GM20431 (cell line): ENCODE results near the gene TPST2.

Experiments
- in situ Hi-C: fragments of 300-500 bp; cut with MseI, MboI; formaldehyde crosslinking; loops from one replicate; pipeline ENCODE4 v1.15.0; 2020; ENCODE audit warnings: low sequenced_read_pairs; ENCODE audit not compliant: unreplicated experiment

TPST2 gene

DNA sequence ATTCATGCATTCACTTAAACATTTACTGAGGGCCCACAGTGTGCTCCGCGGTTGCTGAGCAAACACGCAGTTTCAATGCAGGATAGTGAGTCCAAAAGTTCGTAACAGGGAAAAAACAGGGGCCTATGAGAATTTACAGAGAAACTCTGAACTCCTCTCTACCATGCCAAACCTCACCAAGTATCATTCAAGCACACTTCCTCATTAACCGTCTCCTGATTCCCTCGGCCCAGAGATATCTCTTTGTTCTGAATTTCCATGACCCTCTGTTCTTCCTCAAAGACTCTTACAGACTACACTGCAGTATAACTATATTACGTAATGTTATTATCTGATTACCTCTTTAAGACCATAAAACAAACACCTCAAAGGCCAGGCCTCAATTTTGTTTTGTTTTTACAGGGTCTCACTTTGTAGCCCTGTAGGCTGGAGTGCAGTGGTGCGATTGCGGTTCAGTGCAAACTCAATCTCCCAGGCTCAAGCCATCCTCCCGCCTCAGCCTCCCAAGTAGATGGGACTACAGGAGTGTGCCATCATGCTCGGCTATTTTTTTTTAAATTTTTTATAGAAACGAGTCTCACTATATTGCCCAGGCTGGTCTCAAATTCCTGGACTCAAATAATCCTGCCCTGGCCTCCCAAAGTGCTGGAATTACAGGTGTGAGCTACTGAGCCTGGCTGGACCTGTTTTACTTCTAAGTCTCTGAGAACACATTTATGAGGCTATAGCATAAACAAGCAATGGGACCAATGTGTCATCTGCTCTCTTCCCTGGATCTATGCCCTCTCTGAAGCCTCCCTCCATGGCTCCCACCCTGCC, 109.9 kb downstream of the TPST2 start:
- in situ Hi-C loops, result no loop called here

DNA sequence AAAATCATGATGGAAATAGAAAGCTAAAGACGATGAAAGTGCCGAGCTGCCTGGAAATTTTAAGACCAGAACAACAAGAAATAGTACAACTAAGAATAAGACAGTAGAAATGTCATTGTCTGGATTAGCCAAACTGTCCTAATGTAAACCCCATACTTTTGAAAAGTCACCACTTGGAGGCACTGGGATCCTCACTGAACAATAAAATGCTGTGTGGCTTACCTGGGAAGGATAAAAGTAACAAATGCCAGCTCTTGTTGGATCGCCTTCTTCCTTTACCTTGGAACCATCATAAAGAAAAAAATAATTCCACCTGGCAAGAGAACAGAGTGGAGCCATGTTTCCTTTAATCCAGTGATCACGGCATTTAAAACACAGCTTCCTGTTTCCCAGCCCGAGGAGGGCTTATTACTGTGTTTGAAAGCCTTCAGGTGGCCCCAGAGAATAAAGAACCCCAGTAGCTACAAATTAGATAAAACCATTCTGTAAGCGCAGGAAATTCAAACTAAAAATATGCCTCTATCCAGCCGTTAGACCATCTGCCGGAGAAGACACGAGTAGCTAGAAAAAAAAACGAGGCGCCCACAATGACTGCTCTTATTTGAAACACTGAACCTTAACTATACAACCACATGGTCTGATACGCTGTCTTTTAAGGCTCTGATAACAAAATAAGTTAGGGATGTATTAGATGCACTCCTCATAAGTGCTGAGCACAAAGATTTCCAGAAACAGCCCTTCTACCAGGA, 110.7 kb downstream of the TPST2 start:
- in situ Hi-C loops, result no loop called here

DNA sequence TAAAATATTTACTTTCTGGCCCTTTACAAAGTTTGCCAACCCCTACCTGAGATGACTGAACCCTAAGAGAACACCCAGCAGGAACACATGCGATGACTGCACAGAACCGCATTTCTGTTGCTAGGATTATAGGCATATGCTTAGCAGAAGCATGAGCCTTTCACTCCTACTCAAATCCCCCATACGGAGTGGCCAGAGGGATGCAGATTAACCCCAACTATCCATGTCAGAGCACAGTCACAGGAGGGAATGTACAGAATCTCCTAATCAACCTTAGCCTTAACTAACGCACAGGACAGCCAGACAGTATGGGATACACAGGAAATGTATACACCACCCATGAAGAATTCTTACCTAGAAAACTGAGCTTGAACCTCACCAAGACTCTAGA, 112.6 kb downstream of the TPST2 start:
- in situ Hi-C loops, result no loop called here

DNA sequence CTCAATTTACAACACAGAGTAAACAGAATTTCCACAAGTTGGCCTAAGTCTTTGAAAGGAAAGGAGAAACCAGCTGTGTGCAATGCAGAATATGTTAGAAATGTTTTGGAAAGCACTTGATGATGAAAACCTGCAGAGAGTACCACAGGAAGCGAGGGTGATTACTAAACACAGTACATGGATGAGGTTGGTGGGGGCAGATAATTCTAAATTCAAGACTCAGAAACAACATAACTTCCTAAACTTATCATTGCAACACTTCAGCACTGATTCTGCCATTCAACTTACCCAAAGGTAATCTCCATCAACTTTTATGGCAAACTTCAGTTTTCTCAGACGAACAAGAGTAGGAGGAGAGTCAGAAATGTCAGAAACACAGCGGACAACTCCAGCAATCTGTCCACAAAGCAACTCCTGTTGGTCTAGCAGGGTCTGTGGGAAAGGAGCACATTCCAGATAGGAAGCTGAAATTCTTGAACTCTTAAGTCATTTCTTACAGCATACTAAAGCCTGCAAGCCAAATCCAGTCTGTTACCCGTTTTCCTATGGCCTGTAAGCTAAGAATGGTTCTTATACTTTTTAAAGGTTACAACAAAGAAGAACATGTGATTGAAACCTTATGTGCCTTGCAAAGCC, 113.1 kb downstream of the TPST2 start:
- in situ Hi-C loops, result no loop called here

DNA sequence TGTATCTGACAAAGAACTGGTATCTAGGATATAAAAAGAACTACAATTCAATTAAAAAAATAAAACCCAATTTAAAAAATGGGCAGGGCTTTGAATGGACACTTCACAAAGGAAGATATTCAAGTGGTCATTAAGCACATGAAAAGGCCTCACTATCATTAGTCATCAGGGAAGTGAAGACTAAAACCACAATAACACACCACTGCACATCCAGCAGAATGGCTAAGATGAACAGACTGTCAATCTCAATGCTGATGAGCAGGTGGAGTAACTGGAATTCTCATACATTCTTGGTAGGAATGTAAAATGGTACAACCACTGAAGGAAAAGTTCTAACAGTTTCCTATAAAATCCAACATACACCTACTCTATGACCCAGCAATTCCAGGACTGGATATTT, 115.2 kb downstream of the TPST2 start:
- in situ Hi-C loops, result no loop called here
